OCI-LY1 (cell line): ENCODE data around the gene PSMD4.

Source experiments
- H2AFZ ChIP-seq: fragments of 200-600 bp; sonication (generic), shearing (Covaris generic); 2 replicates; pipeline ENCODE4 v1.6.0; 2014; ENCODE audit warnings: antibody characterized with exemption, mild to moderate bottlenecking, low read length
- H3F3A ChIP-seq: fragments of 200-600 bp; sonication (generic), shearing (Covaris generic); 2 replicates; pipeline ENCODE4 v1.6.0; 2014; ENCODE audit warnings: mild to moderate bottlenecking, antibody characterized with exemption, low read length, moderate library complexity; ENCODE audit not compliant: insufficient read depth
- H3K27ac ChIP-seq: fragments of 200-600 bp; sonication (generic); 2 replicates; pipeline ENCODE4 v1.5.1; 2014; ENCODE audit warnings: low read length, mixed run types, mild to moderate bottlenecking, low read depth; ENCODE audit not compliant: poor library complexity, severe bottlenecking
- H3K27me3 ChIP-seq: fragments of 200-600 bp; sonication (generic); 2 replicates; pipeline ENCODE4 v1.6.0; 2014; ENCODE audit warnings: antibody characterized with exemption, mild to moderate bottlenecking, low read length, moderate library complexity; ENCODE audit not compliant: insufficient read depth
- H3K36me3 ChIP-seq: fragments of 200-600 bp; sonication (generic); 2 replicates; pipeline ENCODE4 v1.6.1; 2014; ENCODE audit warnings: mild to moderate bottlenecking, antibody characterized with exemption, low read length, moderate library complexity, mixed read lengths; ENCODE audit not compliant: insufficient read depth
- H3K4me1 ChIP-seq: fragments of 200-600 bp; sonication (generic); 2 replicates; pipeline ENCODE4 v1.5.1; 2014; ENCODE audit warnings: mild to moderate bottlenecking, low read length, moderate library complexity; ENCODE audit not compliant: insufficient read depth, severe bottlenecking
- H3K4me2 ChIP-seq: fragments of 200-600 bp; sonication (generic), shearing (Covaris generic); 2 replicates; pipeline ENCODE4 v1.6.1; 2014; ENCODE audit warnings: low read length
- H3K4me3 ChIP-seq: fragments of 200-600 bp; sonication (generic); 2 replicates; pipeline ENCODE4 v1.5.1; 2014; ENCODE audit warnings: low read length, low read depth, mild to moderate bottlenecking, mixed read lengths; ENCODE audit not compliant: poor library complexity, severe bottlenecking
- H3K79me2 ChIP-seq: fragments of 200-600 bp; shearing (Covaris generic); 2 replicates; pipeline ENCODE4 v1.6.1; 2016; ENCODE audit warnings: mixed run types, low read length, mixed read lengths; ENCODE audit not compliant: insufficient read depth
- H3K9ac ChIP-seq: fragments of 200-600 bp; sonication (generic), shearing (Covaris generic); 2 replicates; pipeline ENCODE4 v1.6.1; 2014; ENCODE audit warnings: mild to moderate bottlenecking, low read length, mixed read lengths
- H3K9me2 ChIP-seq: fragments of 200-600 bp; sonication (generic), shearing (Covaris generic); 2 replicates; pipeline ENCODE4 v1.6.1; 2014; ENCODE audit warnings: low read depth, mild to moderate bottlenecking, low read length, mixed read lengths
- H3K9me3 ChIP-seq: fragments of 200-600 bp; shearing (Covaris generic); 2 replicates; pipeline ENCODE4 v1.6.1; 2014; ENCODE audit warnings: low read length, mixed read lengths
- H4K20me1 ChIP-seq: fragments of 200-600 bp; sonication (generic), shearing (Covaris generic); 2 replicates; pipeline ENCODE4 v1.6.0; 2016; ENCODE audit warnings: mild to moderate bottlenecking, low read length; ENCODE audit not compliant: insufficient read depth
- EZH2 ChIP-seq: fragments of 200-600 bp; sonication (generic), shearing (Covaris generic); IDR thresholded peaks from 2 replicates; pipeline ENCODE4 v1.8.0; 2017; ENCODE audit warnings: borderline replicate concordance, mixed run types, mild to moderate bottlenecking, antibody characterized with exemption, low read length, moderate library complexity, mixed read lengths
- TF ChIP-seq, protein P1 (sequence below): fragments of 200-600 bp; sonication (generic), shearing (Covaris generic); IDR thresholded peaks from 2 replicates; pipeline ENCODE4 v1.5.1; 2017; ENCODE audit warnings: mild to moderate bottlenecking, antibody characterized with exemption, low read length, moderate library complexity, mixed read lengths

The PSMD4 gene

DNA sequence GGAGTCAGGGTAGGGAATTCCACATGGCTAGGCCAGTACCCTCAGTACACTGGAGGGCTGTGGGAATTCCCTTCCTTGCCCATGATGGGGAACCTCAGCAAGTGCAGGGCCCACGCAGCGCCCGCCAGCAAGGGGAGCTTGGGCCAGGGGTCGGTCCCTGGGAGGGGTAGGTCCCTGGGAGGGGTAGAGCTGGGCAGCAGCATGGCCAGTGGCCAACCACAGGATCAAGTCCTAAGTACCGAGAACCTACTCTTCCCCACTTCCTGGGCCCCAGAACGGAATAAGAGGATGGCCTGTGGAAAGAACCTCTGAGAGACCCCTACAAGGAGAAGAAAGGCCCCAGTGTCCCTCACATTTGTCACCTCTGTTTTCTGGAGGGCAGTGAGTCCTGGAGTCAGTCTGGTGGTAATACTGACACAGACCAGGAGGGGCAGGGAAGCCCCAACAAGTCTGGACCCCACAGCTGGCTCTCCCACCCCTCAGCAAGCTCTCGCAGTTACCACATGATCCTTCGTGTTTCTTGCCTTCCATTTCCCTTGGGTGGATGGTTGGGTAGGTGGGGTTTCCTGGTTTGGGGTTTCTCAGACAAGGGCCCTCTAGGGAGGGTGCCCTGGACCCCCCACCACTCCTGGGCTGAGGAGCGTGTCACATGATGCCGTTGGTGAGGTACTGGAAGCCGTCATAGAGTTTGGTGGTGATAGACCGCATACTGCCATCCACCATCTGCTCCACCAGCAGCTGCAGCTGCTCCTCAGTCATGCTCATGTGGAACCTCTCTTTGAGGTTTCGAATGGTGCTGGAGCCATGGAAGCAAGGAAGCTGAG is 37.9 kb downstream of the PSMD4 start:
- Histone ChIP-seq H3K79me2 (no peaks in the 10 kb centered on the region), H3K9ac (no peak overlapping the region), H3F3A (no peaks in the 10 kb centered on the region; the same call in 1 of the 2 replicates), H3K27me3 (no peaks in the 10 kb centered on the region), H2AFZ (no peak overlapping the region), H4K20me1 (no peaks in the 10 kb centered on the region), H3K9me3 (no peaks in the 10 kb centered on the region), H3K4me2 (no peak overlapping the region), H3K4me3 (no peak overlapping the region), H3K27ac (no peak overlapping the region), H3K36me3 (peaks cover 87% of the 10 kb centered on the region), H3K9me2 (no peaks in the 10 kb centered on the region), H3K4me1 (no peaks in the 10 kb centered on the region)
- no peak for TF ChIP-seq EZH2
- TF ChIP-seq, protein P1, sequence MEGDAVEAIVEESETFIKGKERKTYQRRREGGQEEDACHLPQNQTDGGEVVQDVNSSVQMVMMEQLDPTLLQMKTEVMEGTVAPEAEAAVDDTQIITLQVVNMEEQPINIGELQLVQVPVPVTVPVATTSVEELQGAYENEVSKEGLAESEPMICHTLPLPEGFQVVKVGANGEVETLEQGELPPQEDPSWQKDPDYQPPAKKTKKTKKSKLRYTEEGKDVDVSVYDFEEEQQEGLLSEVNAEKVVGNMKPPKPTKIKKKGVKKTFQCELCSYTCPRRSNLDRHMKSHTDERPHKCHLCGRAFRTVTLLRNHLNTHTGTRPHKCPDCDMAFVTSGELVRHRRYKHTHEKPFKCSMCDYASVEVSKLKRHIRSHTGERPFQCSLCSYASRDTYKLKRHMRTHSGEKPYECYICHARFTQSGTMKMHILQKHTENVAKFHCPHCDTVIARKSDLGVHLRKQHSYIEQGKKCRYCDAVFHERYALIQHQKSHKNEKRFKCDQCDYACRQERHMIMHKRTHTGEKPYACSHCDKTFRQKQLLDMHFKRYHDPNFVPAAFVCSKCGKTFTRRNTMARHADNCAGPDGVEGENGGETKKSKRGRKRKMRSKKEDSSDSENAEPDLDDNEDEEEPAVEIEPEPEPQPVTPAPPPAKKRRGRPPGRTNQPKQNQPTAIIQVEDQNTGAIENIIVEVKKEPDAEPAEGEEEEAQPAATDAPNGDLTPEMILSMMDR, result no peak

DNA sequence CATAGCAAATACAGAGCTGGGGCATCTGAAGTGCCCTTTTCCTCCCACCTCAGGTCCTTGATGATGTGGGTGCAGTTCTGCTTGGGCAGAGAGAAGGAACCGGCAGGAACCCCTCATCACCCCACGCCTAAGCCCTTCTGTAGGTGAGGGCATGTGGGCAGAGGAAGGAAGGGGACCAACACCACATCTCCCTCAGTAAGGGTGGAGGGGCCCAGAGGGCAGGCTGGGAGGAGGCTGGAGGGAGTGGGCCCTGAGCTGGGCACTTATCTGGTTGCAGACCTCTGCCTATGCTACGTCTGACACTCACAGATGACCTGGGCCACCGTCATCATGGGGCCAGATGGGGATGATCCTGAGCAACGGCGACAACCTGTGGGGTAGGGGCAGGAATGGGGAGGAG is 38.6 kb downstream of the PSMD4 start:
- H3K4me1 ChIP-seq, result no peaks in the 10 kb centered on the region

DNA sequence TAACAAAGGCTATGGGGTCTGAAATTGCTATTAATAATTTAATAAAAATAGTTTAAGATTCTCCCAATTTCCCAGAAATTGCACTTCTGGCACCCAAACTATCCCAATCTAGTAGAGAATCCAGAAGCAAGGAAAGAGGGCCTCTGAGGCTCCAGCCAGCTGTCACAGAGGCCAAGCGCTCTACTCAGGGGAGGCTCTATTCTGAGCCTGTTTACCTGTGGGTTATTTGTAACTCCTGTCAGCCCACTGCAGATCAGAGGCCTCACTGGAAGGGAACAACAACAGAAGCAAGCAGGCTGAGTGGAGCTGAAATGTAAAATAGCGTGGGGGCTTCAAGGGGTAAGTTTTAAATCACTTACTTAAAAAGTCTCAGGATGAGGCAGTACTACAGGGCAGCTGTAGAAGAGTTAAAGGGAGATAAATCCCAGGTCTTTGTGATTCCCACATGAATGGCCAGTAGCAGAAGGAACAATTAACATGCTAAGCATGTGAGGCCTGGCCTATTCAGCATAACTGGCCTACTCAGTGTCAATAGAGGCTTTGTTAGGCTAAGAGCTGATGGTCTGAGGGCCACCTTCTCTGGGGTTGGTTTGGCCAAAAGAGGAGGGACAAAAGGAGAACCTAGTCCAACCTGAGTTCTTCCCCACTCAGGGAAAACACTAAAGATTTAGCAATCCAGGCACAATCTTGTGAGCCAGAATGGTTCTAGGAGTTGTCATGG is 40.4 kb downstream of the PSMD4 start:
- no peaks in the 10 kb centered on the region for H3K9me2 ChIP-seq
- H3K4me1 ChIP-seq, result no peaks in the 10 kb centered on the region
- H3K27me3 ChIP-seq, result no peaks in the 10 kb centered on the region
- H4K20me1 ChIP-seq, result no peaks in the 10 kb centered on the region
- no peak overlapping the region for H3K9ac ChIP-seq
- H3K36me3 ChIP-seq, result peaks cover 86% of the 10 kb centered on the region
- H2AFZ ChIP-seq, result no peak overlapping the region
- no peak overlapping the region for H3K4me3 ChIP-seq
- no peaks in the 10 kb centered on the region for H3K9me3 ChIP-seq
- H3K79me2 ChIP-seq, result no peaks in the 10 kb centered on the region
- TF ChIP-seq EZH2, result no peak
- TF ChIP-seq, protein P1, result no peak
- H3F3A ChIP-seq, result no peaks in the 10 kb centered on the region; the same call in 1 of the 2 replicates
- H3K4me2 ChIP-seq, result no peak overlapping the region
- no peak overlapping the region for H3K27ac ChIP-seq

More for the DNA sequence above, 38.6 kb downstream of the PSMD4 start:
- H3K27me3 ChIP-seq, result no peaks in the 10 kb centered on the region
- H3K36me3 ChIP-seq, result peaks cover 87% of the 10 kb centered on the region
- no peak overlapping the region for H3K4me3 ChIP-seq
- no peak overlapping the region for H2AFZ ChIP-seq
- H3K27ac ChIP-seq, result no peak overlapping the region
- no peaks in the 10 kb centered on the region for H4K20me1 ChIP-seq
- no peaks in the 10 kb centered on the region; the same call in 1 of the 2 replicates for H3F3A ChIP-seq
- no peaks in the 10 kb centered on the region for H3K79me2 ChIP-seq
- no peak overlapping the region for H3K4me2 ChIP-seq
- no peak overlapping the region for H3K9ac ChIP-seq
- H3K9me3 ChIP-seq, result no peaks in the 10 kb centered on the region
- H3K9me2 ChIP-seq, result no peaks in the 10 kb centered on the region
- TF ChIP-seq EZH2, result no peak
- TF ChIP-seq, protein P1, result no peak
